CD4-positive, alpha-beta T cell (primary cell): Measurements from ENCODE around the gene MYO3B. TPM values are rescaled to one million over a fixed set of nuclear protein-coding genes. Genes with fewer than 3 reads are reported as not detected.

Source experiments
- ATAC-seq: fragments of 200-7000 bp; cut with Tn5 transposase; one replicate; pipeline ENCODE4 v1.10.0; 2022; ENCODE audit warnings: mild to moderate bottlenecking; ENCODE audit not compliant: poor library complexity
- CTCF ChIA-PET: fragments of 350-600 bp; sonication (Branson Sonifier 250); formaldehyde crosslinking; loops from one replicate; lab custom pipeline; 2021; ENCODE audit warnings: antibody characterized with exemption, inconsistent platforms; lab: Charles Lee
- POLR2A ChIA-PET: fragments of 350-600 bp; sonication (Branson Sonifier 250); formaldehyde crosslinking; loops from one replicate; lab custom pipeline; 2021; ENCODE audit warnings: antibody characterized with exemption, inconsistent platforms; lab: Charles Lee
- DNase-seq, 14 experiments: peaks; one replicate each; pipeline ENCODE4 v3.0.0-alpha.2; 2013 to 2020; ENCODE audit warnings: mixed read lengths in 2 of 14
- H3K27ac ChIP-seq, 2 donors: one replicate each; pipeline versions ENCODE4 v1.5.1 to v1.7.0; 2013; ENCODE audit warnings: low read length in 2 of 2, low read depth in 1 of 2, mild to moderate bottlenecking in 1 of 2
- H3K27me3 ChIP-seq, 2 experiments: 1 replicate in 1 of 2; 2 replicates in 1 of 2; pipeline versions ENCODE4 v1.6.1 to v1.7.0; 2013; ENCODE audit warnings: low read length in 2 of 2, control low read depth in 1 of 2, mild to moderate bottlenecking in 1 of 2, moderate library complexity in 1 of 2; ENCODE audit not compliant: insufficient read depth in 2 of 2, control insufficient read depth in 1 of 2
- H3K36me3 ChIP-seq: one replicate; pipeline ENCODE4 v1.6.1; 2013; ENCODE audit warnings: low read length, control low read depth; ENCODE audit not compliant: insufficient read depth
- H3K4me1 ChIP-seq: one replicate; pipeline ENCODE4 v1.6.1; 2013; ENCODE audit warnings: low read length, control low read depth; ENCODE audit not compliant: insufficient read depth
- H3K4me3 ChIP-seq: one replicate; pipeline ENCODE4 v1.5.1; 2013; ENCODE audit warnings: mild to moderate bottlenecking, low read length, moderate library complexity
- H3K9me3 ChIP-seq, 2 experiments: 1 replicate in 1 of 2; 2 replicates in 1 of 2; pipeline versions ENCODE4 v1.6.1 to v1.7.0; 2013; ENCODE audit warnings: low read length in 2 of 2, mild to moderate bottlenecking in 2 of 2, control low read depth in 1 of 2, moderate library complexity in 1 of 2; ENCODE audit not compliant: control insufficient read depth in 1 of 2, insufficient read depth in 1 of 2
- H3K27ac Mint-ChIP-seq: one replicate; pipeline ENCODE4 v1.8.0; 2020; ENCODE audit warnings: mixed read lengths
- H3K27me3 Mint-ChIP-seq: one replicate; pipeline ENCODE4 v1.8.0; 2021; ENCODE audit warnings: mixed read lengths
- H3K36me3 Mint-ChIP-seq: one replicate; pipeline ENCODE4 v1.8.0; 2021; ENCODE audit warnings: low read depth, mixed read lengths
- H3K4me1 Mint-ChIP-seq: one replicate; pipeline ENCODE4 v1.8.0; 2021; ENCODE audit warnings: low read depth, mixed read lengths
- H3K4me3 Mint-ChIP-seq: one replicate; pipeline ENCODE4 v1.8.0; 2020; ENCODE audit warnings: mild to moderate bottlenecking, mixed read lengths
- H3K9me3 Mint-ChIP-seq: one replicate; pipeline ENCODE4 v1.8.0; 2020; ENCODE audit warnings: mixed read lengths
- CTCF ChIP-seq: fragments of 200-600 bp; IDR thresholded peaks from one replicate; pipeline ENCODE4 v1.8.0; 2022; ENCODE audit warnings: antibody characterized with exemption, mild to moderate bottlenecking
- intact Hi-C, 2 experiments: fragments of 100-400 bp; cut with DNase I in 1 of 2; cut with micrococcal nuclease in 1 of 2; formaldehyde crosslinking; loops; one replicate each; pipeline versions ENCODE4 v1.15.1 to v1.9.0; 2023 to 2025; cut with DNase I, micrococcal nuclease
- total RNA-seq, 174 experiments: library from RNA in 2 of 174; stranded (reverse) in 2 of 174; gene quantifications; one replicate each; pipeline ENCODE4 v1.2.3 and lab custom pipeline; 2021 to 2026

MYO3B gene
- total RNA-seq, 2 experiments from 2014 or later = not detected

- Histone ChIP-seq H3K4me1 (no peaks in the 10 kb centered on the region), H3K4me3 (no peak overlapping the region), H3K27me3 (no peaks in the 10 kb centered on the region), H3K27ac (no peak overlapping the region), H3K36me3 (no peaks in the 10 kb centered on the region), H3K9me3 (no peaks in the 10 kb centered on the region)
- CTCF ChIA-PET = no interaction called here
- Mint-ChIP-seq H3K36me3 (no peaks in the 10 kb centered on the region), H3K27ac (no peak overlapping the region), H3K9me3 (no peaks in the 10 kb centered on the region), H3K4me3 (no peak overlapping the region), H3K4me1 (no peaks in the 10 kb centered on the region), H3K27me3 (peaks cover 22% of the 10 kb centered on the region)
- TF ChIP-seq CTCF = no peak
- DNase-seq (no peak), ATAC-seq (no peak)
- intact Hi-C loops = no loop called here
- POLR2A ChIA-PET = no interaction called here
Measured at GRCh38 chr2:170165129-170165528, 12.8 kb upstream of the MYO3B start.

GRCh38 chr2:170166735-170167134 is 11.2 kb upstream of the MYO3B start:
- H3K4me1 ChIP-seq = no peaks in the 10 kb centered on the region
- H3K36me3 ChIP-seq = no peaks in the 10 kb centered on the region
- ChIA-PET POLR2A (no interaction called here), CTCF (interaction anchor here (0.6 kb wide), 1 partner anchor 12 kb away, joined by 3 read pairs; no protein-coding TSS in a partner anchor)
- Mint-ChIP-seq H3K9me3 (no peaks in the 10 kb centered on the region), H3K27ac (no peak overlapping the region), H3K4me1 (no peaks in the 10 kb centered on the region), H3K4me3 (no peak overlapping the region), H3K27me3 (peaks cover 17% of the 10 kb centered on the region), H3K36me3 (no peaks in the 10 kb centered on the region)
- no peaks in the 10 kb centered on the region for H3K27me3 ChIP-seq
- H3K27ac ChIP-seq = no peak overlapping the region
- no peaks in the 10 kb centered on the region for H3K9me3 ChIP-seq
- H3K4me3 ChIP-seq = no peak overlapping the region
- intact Hi-C loops = no loop called here
- no peak for TF ChIP-seq CTCF
- DNase-seq (no peak), ATAC-seq (no peak)

GRCh38 chr2:170170281-170171040 is 7.5 kb upstream of the MYO3B start:
- Histone ChIP-seq H3K36me3 (no peaks in the 10 kb centered on the region), H3K9me3 (no peaks in the 10 kb centered on the region), H3K4me3 (no peak overlapping the region), H3K27me3 (no peaks in the 10 kb centered on the region), H3K27ac (no peak overlapping the region), H3K4me1 (no peaks in the 10 kb centered on the region)
- DNase-seq = no peak
- TF ChIP-seq CTCF = no peak
- POLR2A ChIA-PET = no interaction called here
- H3K9me3 Mint-ChIP-seq = no peaks in the 10 kb centered on the region
- peaks cover 4% of the 10 kb centered on the region for H3K27me3 Mint-ChIP-seq
- no peak overlapping the region for H3K4me3 Mint-ChIP-seq
- no peak overlapping the region for H3K27ac Mint-ChIP-seq
- H3K4me1 Mint-ChIP-seq = no peaks in the 10 kb centered on the region
- CTCF ChIA-PET = no interaction called here
- no peak for ATAC-seq
- no peaks in the 10 kb centered on the region for H3K36me3 Mint-ChIP-seq
- intact Hi-C loops = no loop called here
